ENCODE data around the gene DACH1. TPM values are rescaled to one million over a fixed set of nuclear protein-coding genes. Genes with fewer than 3 reads are reported as not detected.

DACH1 gene
- total RNA-seq, 1 donor from 2014 or later = 1.6 TPM

DNA sequence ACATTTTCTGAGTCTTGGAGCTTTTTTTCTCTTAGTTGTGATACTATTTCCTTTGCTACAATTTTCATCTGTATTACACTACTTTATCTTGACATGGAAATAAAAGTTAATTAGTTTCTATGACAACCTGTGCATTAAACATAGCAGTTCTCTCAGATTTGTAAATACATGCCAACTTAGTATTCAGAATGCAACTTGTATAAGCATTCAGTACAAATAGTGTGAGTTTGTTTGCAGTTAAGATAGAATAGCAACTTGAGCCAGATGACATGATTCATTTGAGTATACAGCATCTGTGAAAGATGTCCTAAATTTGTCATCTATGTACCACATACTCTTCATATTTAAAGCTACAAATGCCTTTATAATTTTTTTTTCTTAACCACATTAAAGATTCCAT, 98.1 kb downstream of the DACH1 start:
- Histone ChIP-seq H2AFZ (ENCODE audit: low read depth, low read length) (no peak overlapping the region), H3K36me3 (ENCODE audit: insufficient read depth, low read length) (no peaks in the 10 kb centered on the region), H3K9me3 (ENCODE audit: insufficient read depth, low read depth, low read length) (no peaks in the 10 kb centered on the region), H4K20me1 (ENCODE audit: insufficient read depth, low read length) (no peaks in the 10 kb centered on the region), H3K4me1 (ENCODE audit: insufficient read depth, low read length) (no peaks in the 10 kb centered on the region), H3K79me2 (ENCODE audit: insufficient read depth, low read length) (no peaks in the 10 kb centered on the region), H3K9ac (ENCODE audit: low read length) (no peak overlapping the region), H3K4me2 (ENCODE audit: low read length) (no peak overlapping the region), H3K27ac (ENCODE audit: low read depth, low read length) (no peak overlapping the region), H3K27me3 (ENCODE audit: insufficient read depth, low read length) (no peaks in the 10 kb centered on the region), H3K4me3 (ENCODE audit: insufficient read depth, low read depth, low read length) (no peak overlapping the region)
- Mint-ChIP-seq H3K27me3 (ENCODE audit: low read depth, unreplicated experiment) (no peaks in the 10 kb centered on the region), H3K27ac (ENCODE audit: unreplicated experiment) (no peak overlapping the region), H3K9me3 (ENCODE audit: unreplicated experiment) (no peaks in the 10 kb centered on the region), H3K4me3 (ENCODE audit: unreplicated experiment) (no peak overlapping the region), H3K4me1 (ENCODE audit: low read depth, unreplicated experiment) (peaks cover 1% of the 10 kb centered on the region), H3K36me3 (ENCODE audit: low read depth, unreplicated experiment) (no peaks in the 10 kb centered on the region)
- no peak for TF ChIP-seq EZH2 (IDR thresholded peaks at IDR 0.05; ENCODE audit: insufficient read depth, low read length)
- TF ChIP-seq, protein P1, sequence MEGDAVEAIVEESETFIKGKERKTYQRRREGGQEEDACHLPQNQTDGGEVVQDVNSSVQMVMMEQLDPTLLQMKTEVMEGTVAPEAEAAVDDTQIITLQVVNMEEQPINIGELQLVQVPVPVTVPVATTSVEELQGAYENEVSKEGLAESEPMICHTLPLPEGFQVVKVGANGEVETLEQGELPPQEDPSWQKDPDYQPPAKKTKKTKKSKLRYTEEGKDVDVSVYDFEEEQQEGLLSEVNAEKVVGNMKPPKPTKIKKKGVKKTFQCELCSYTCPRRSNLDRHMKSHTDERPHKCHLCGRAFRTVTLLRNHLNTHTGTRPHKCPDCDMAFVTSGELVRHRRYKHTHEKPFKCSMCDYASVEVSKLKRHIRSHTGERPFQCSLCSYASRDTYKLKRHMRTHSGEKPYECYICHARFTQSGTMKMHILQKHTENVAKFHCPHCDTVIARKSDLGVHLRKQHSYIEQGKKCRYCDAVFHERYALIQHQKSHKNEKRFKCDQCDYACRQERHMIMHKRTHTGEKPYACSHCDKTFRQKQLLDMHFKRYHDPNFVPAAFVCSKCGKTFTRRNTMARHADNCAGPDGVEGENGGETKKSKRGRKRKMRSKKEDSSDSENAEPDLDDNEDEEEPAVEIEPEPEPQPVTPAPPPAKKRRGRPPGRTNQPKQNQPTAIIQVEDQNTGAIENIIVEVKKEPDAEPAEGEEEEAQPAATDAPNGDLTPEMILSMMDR (IDR thresholded peaks at IDR 0.05; ENCODE audit: insufficient read depth, low read depth, low read length) = no peak
- no peak for FAIRE-seq
- DNase-seq (ENCODE audit: low read depth) = no peak

DNA sequence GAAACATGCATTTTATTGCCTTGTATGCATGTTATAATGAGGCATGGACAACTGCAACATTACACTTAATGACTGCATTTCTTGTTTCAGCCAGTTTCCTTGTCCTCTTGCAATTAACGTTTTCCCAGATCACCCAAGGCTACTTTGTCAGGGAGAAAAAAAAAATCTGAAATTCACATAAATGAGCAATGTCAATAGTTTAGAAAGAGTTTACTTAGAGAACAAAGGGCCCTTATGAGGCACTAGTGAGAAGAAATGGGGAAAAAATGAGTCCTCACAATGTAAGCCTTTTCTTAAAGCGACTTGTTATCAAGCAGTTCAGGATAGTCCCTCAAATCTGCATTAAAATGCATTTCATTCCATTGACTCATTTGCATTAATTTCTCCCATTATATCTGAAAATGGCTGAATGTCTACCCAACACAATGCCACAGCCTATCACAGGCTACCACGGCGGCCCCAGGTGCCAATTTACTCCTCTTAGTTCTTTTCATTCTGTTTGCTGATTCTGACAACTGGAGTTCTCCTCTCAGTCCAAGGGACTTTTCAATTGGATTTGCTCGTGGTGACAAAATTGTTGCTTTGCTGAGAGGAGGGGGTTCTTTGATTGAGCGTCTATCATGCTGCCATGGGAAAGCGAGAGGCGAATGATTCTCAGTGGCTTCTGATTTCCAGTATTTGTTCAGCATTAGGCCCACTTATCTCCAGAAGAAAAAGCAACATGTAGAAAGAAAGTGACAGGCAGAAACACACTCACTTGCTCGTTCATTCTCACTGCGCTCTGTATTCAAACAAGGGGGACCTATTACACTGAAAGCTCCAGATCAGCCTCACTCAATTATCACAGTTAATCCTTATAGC, 107.1 kb downstream of the DACH1 start:
- no peak for FAIRE-seq
- no peak overlapping the region for H3K4me3 Mint-ChIP-seq (ENCODE audit: unreplicated experiment)
- H3K36me3 Mint-ChIP-seq (ENCODE audit: low read depth, unreplicated experiment) = no peaks in the 10 kb centered on the region
- no peaks in the 10 kb centered on the region for H3K9me3 ChIP-seq (ENCODE audit: insufficient read depth, low read depth, low read length)
- peaks cover 2% of the 10 kb centered on the region for H3K9me3 Mint-ChIP-seq (ENCODE audit: unreplicated experiment)
- H4K20me1 ChIP-seq (ENCODE audit: insufficient read depth, low read length) = no peaks in the 10 kb centered on the region
- H2AFZ ChIP-seq (ENCODE audit: low read depth, low read length) = peak overlapping the region; percentile 44
- peak overlapping the region; percentile 16 for H3K9ac ChIP-seq (ENCODE audit: low read length)
- no peaks in the 10 kb centered on the region for H3K27me3 Mint-ChIP-seq (ENCODE audit: low read depth, unreplicated experiment)
- peak overlapping the region; percentile 63 for H3K4me2 ChIP-seq (ENCODE audit: low read length)
- DNase-seq (ENCODE audit: low read depth) = peak; percentile 29
- no peaks in the 10 kb centered on the region for H3K27me3 ChIP-seq (ENCODE audit: insufficient read depth, low read length)
- H3K4me1 ChIP-seq (ENCODE audit: insufficient read depth, low read length) = no peaks in the 10 kb centered on the region
- H3K4me3 ChIP-seq (ENCODE audit: insufficient read depth, low read depth, low read length) = peak overlapping the region; percentile 15
- H3K36me3 ChIP-seq (ENCODE audit: insufficient read depth, low read length) = no peaks in the 10 kb centered on the region
- TF ChIP-seq, protein P1 (IDR thresholded peaks at IDR 0.05; ENCODE audit: insufficient read depth, low read depth, low read length) = no peak
- no peak for TF ChIP-seq EZH2 (IDR thresholded peaks at IDR 0.05; ENCODE audit: insufficient read depth, low read length)
- H3K4me1 Mint-ChIP-seq (ENCODE audit: low read depth, unreplicated experiment) = peaks cover 8% of the 10 kb centered on the region
- H3K79me2 ChIP-seq (ENCODE audit: insufficient read depth, low read length) = no peaks in the 10 kb centered on the region
- H3K27ac Mint-ChIP-seq (ENCODE audit: unreplicated experiment) = no peak overlapping the region
- peak overlapping the region; percentile 24 for H3K27ac ChIP-seq (ENCODE audit: low read depth, low read length)

DNA sequence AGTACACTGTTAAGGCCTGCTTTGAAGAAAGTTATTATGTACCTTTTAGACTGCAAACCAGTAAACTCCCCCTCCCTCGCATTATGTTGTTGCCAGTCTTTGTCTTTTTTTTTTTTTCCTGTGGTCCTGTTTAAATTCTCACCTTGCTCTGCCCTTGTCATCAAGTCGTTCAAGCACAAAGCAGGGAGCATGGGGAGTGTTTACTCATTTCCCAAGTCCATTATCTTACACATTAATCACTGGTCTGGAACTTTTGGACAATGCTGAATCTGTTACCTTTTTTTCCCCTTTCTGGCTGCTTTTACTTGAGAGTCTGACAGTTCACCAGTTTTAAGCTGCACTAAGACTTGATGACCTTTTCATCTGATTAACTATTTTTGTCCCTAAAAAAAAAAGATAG, 108.2 kb downstream of the DACH1 start:
- no peak for FAIRE-seq
- Histone ChIP-seq H3K27me3 (ENCODE audit: insufficient read depth, low read length) (no peaks in the 10 kb centered on the region), H3K4me3 (ENCODE audit: insufficient read depth, low read depth, low read length) (no peak overlapping the region), H3K9me3 (ENCODE audit: insufficient read depth, low read depth, low read length) (no peaks in the 10 kb centered on the region), H3K4me2 (ENCODE audit: low read length) (peak overlapping the region; percentile 9), H3K36me3 (ENCODE audit: insufficient read depth, low read length) (no peaks in the 10 kb centered on the region), H3K4me1 (ENCODE audit: insufficient read depth, low read length) (no peaks in the 10 kb centered on the region), H3K79me2 (ENCODE audit: insufficient read depth, low read length) (no peaks in the 10 kb centered on the region), H2AFZ (ENCODE audit: low read depth, low read length) (no peak overlapping the region), H4K20me1 (ENCODE audit: insufficient read depth, low read length) (no peaks in the 10 kb centered on the region), H3K9ac (ENCODE audit: low read length) (no peak overlapping the region), H3K27ac (ENCODE audit: low read depth, low read length) (peak overlapping the region; percentile 14)
- peaks cover 8% of the 10 kb centered on the region for H3K4me1 Mint-ChIP-seq (ENCODE audit: low read depth, unreplicated experiment)
- H3K9me3 Mint-ChIP-seq (ENCODE audit: unreplicated experiment) = peaks cover 2% of the 10 kb centered on the region
- DNase-seq (ENCODE audit: low read depth) = peak; percentile 9
- H3K27me3 Mint-ChIP-seq (ENCODE audit: low read depth, unreplicated experiment) = no peaks in the 10 kb centered on the region
- H3K36me3 Mint-ChIP-seq (ENCODE audit: low read depth, unreplicated experiment) = no peaks in the 10 kb centered on the region
- H3K27ac Mint-ChIP-seq (ENCODE audit: unreplicated experiment) = no peak overlapping the region
- TF ChIP-seq, protein P1 (IDR thresholded peaks at IDR 0.05; ENCODE audit: insufficient read depth, low read depth, low read length) = no peak
- TF ChIP-seq EZH2 (IDR thresholded peaks at IDR 0.05; ENCODE audit: insufficient read depth, low read length) = no peak
- H3K4me3 Mint-ChIP-seq (ENCODE audit: unreplicated experiment) = no peak overlapping the region
